ENCODE data around the gene PDGFC.

- no peak for TF ChIP-seq SP1 (IDR thresholded peaks at IDR 0.05)
- TF ChIP-seq LEF1 (IDR thresholded peaks at IDR 0.05; ENCODE audit: borderline replicate concordance): no peak
- no peak for TF ChIP-seq PKNOX1 (IDR thresholded peaks at IDR 0.05)
- TF ChIP-seq HDGF (IDR thresholded peaks at IDR 0.05; ENCODE audit: borderline replicate concordance): no peak
- no peak for TF ChIP-seq FOXM1 (IDR thresholded peaks at IDR 0.05; ENCODE audit: borderline replicate concordance)
Measured at GRCh38 chr4:156970501-156971164, 966 bp downstream of the PDGFC start.

Data from HEK293T (cell line).